SU-DHL-6 (cell line): ENCODE measurements around the gene ARMH1.

Source experiments
- H2AFZ ChIP-seq: fragments of 200-600 bp; sonication (generic); 2 replicates; pipeline ENCODE4 v1.6.1; 2014; ENCODE audit warnings: low read depth, mild to moderate bottlenecking, moderate library complexity, mixed read lengths, antibody characterized with exemption, low read length; ENCODE audit not compliant: severe bottlenecking
- H3F3A ChIP-seq: fragments of 200-600 bp; shearing (Covaris generic); 2 replicates; pipeline ENCODE4 v1.6.0; 2016; ENCODE audit warnings: antibody characterized with exemption, mild to moderate bottlenecking; ENCODE audit not compliant: insufficient read depth
- H3K27ac ChIP-seq: fragments of 200-600 bp; sonication (generic); 2 replicates; pipeline ENCODE4 v1.5.1; 2016; ENCODE audit warnings: low read depth, mild to moderate bottlenecking, low read length, moderate library complexity, mixed read lengths
- H3K27me3 ChIP-seq: fragments of 200-600 bp; sonication (generic), shearing (Covaris generic); 2 replicates; pipeline ENCODE4 v1.6.0; 2014; ENCODE audit warnings: mild to moderate bottlenecking, low read length
- H3K36me3 ChIP-seq: fragments of 200-600 bp; sonication (generic); 2 replicates; pipeline ENCODE4 v1.6.1; 2014; ENCODE audit warnings: mild to moderate bottlenecking, low read length, mixed read lengths
- H3K4me2 ChIP-seq: fragments of 300-600, 200-600 bp; shearing (Covaris generic), sonication (generic); 2 replicates; pipeline ENCODE4 v1.6.0; 2014; ENCODE audit warnings: low read length, low read depth, mild to moderate bottlenecking; ENCODE audit not compliant: poor library complexity, severe bottlenecking
- H3K4me3 ChIP-seq: fragments of 200-600 bp; sonication (generic); 2 replicates; pipeline ENCODE4 v1.5.1; 2014; ENCODE audit warnings: antibody characterized with exemption, low read length, mild to moderate bottlenecking, mixed read lengths; ENCODE audit not compliant: insufficient read depth, poor library complexity, severe bottlenecking
- H3K79me2 ChIP-seq: fragments of 200-600 bp; sonication (generic); 2 replicates; pipeline ENCODE4 v1.6.1; 2014; ENCODE audit warnings: mild to moderate bottlenecking, low read length, moderate library complexity; ENCODE audit not compliant: insufficient read depth
- H3K9ac ChIP-seq: fragments of 200-600 bp; sonication (generic); 2 replicates; pipeline ENCODE4 v1.7.0; 2014; ENCODE audit warnings: mild to moderate bottlenecking, low read length
- H3K9me2 ChIP-seq: fragments of 200-600 bp; sonication (generic); replicated peaks from 2 replicates; pipeline ENCODE4 v1.6.1; 2014; ENCODE audit warnings: low read length; ENCODE audit not compliant: insufficient read depth
- H3K9me3 ChIP-seq: fragments of 200-600 bp; sonication (generic); 2 replicates; pipeline ENCODE4 v1.6.1; 2014; ENCODE audit warnings: low read length, mixed read lengths; ENCODE audit not compliant: insufficient read depth
- H4K20me1 ChIP-seq: fragments of 200-600 bp; sonication (generic); 2 replicates; pipeline ENCODE4 v1.6.1; 2014; ENCODE audit warnings: low read depth, mild to moderate bottlenecking, antibody characterized with exemption, low read length, moderate library complexity, mixed read lengths
- CTCF ChIP-seq: fragments of 200-600 bp; sonication (generic); IDR thresholded peaks from one replicate; pipeline ENCODE4 v1.5.1; 2017; ENCODE audit warnings: antibody characterized with exemption, mild to moderate bottlenecking, low read length, moderate library complexity; ENCODE audit not compliant: insufficient read depth, poor library complexity, severe bottlenecking
- EZH2phosphoT487 ChIP-seq: fragments of 200-600 bp; sonication (generic), shearing (Covaris generic); conservative IDR thresholded peaks from 2 replicates; pipeline ENCODE4 v1.6.1; 2018; ENCODE audit warnings: mild to moderate bottlenecking, antibody characterized with exemption, low read length, moderate library complexity, mixed read lengths

The ARMH1 gene

GRCh38 chr1:44660176-44660575 is 14.3 kb upstream of the ARMH1 start:
- no peaks in the 10 kb centered on the region for H3K79me2 ChIP-seq

GRCh38 chr1:44661781-44662682 is 12.5 kb upstream of the ARMH1 start:
- no peak overlapping the region for H2AFZ ChIP-seq
- no peaks in the 10 kb centered on the region for H3K36me3 ChIP-seq
- no peak for TF ChIP-seq EZH2phosphoT487
- TF ChIP-seq CTCF = no peak
- H3K27ac ChIP-seq = no peak overlapping the region
- no peak overlapping the region for H3K4me2 ChIP-seq
- no peak overlapping the region for H3K4me3 ChIP-seq
- H3K27me3 ChIP-seq = no peaks in the 10 kb centered on the region
- no peaks in the 10 kb centered on the region for H3K79me2 ChIP-seq
- no peaks in the 10 kb centered on the region for H4K20me1 ChIP-seq
- no peaks in the 10 kb centered on the region for H3F3A ChIP-seq
- H3K9me2 ChIP-seq = no peaks in the 10 kb centered on the region
- H3K9me3 ChIP-seq = no peaks in the 10 kb centered on the region
- H3K9ac ChIP-seq = no peak overlapping the region

More at GRCh38 chr1:44660176-44660575, 14.3 kb upstream of the ARMH1 start:
- H3K36me3 ChIP-seq = no peaks in the 10 kb centered on the region
- H3K4me3 ChIP-seq = no peak overlapping the region
- no peak overlapping the region for H3K9ac ChIP-seq
- H2AFZ ChIP-seq = no peak overlapping the region
- no peaks in the 10 kb centered on the region for H3K27me3 ChIP-seq
- H3F3A ChIP-seq = no peaks in the 10 kb centered on the region
- TF ChIP-seq CTCF (no peak), EZH2phosphoT487 (no peak)
- H4K20me1 ChIP-seq = no peaks in the 10 kb centered on the region
- H3K4me2 ChIP-seq = no peak overlapping the region
- no peak overlapping the region for H3K27ac ChIP-seq
- H3K9me2 ChIP-seq = no peaks in the 10 kb centered on the region
- no peaks in the 10 kb centered on the region for H3K9me3 ChIP-seq

GRCh38 chr1:44662683-44663030 is 11.9 kb upstream of the ARMH1 start:
- Histone ChIP-seq H3K9me3 (no peaks in the 10 kb centered on the region), H3F3A (no peaks in the 10 kb centered on the region), H3K9ac (no peak overlapping the region), H3K27ac (no peak overlapping the region), H3K36me3 (no peaks in the 10 kb centered on the region), H2AFZ (no peak overlapping the region), H3K4me2 (no peak overlapping the region), H3K79me2 (no peaks in the 10 kb centered on the region), H4K20me1 (no peaks in the 10 kb centered on the region), H3K4me3 (no peak overlapping the region), H3K9me2 (no peaks in the 10 kb centered on the region), H3K27me3 (no peaks in the 10 kb centered on the region)
- no peak for TF ChIP-seq EZH2phosphoT487
- no peak for TF ChIP-seq CTCF
